ENCODE results near the gene FHAD1.
"Not testable (repeated sequence)": the region's sequence is repeated elsewhere in the genome, so short reads cannot be mapped to it uniquely, and the experiment has no call there.

The FHAD1 gene

DNA sequence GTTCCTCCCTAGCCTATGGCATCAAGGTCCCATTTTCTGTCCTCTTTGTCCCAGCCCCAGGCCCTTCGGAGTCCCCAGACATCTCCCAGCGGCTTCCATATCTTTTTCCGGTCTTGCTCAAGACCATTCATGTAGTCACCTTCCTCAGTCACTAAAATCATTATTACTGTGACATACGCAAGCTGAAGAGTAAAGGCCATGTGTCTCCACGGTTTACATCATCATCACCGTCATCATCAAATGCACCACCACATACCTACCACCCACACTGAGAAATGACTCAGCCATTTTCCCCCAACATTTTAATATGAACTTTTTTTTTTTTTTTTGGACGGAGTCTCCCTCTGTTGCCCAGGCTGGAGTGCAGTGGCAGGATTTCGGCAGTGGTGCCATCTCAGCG, 43.4 kb downstream of the FHAD1 start:
- intact Hi-C loops (cut with DNase I), result no loop called here
- DNase-seq, result no peak

- intact Hi-C loops (cut with DNase I), result no loop called here
- no peak for DNase-seq
Observed at GRCh38 chr1:15295696-15296095, 48.7 kb downstream of the FHAD1 start.

GRCh38 chr1:15296585-15297321, 49.7 kb downstream of the FHAD1 start:
- intact Hi-C loops (cut with DNase I), result no loop called here
- no peak for DNase-seq

DNA sequence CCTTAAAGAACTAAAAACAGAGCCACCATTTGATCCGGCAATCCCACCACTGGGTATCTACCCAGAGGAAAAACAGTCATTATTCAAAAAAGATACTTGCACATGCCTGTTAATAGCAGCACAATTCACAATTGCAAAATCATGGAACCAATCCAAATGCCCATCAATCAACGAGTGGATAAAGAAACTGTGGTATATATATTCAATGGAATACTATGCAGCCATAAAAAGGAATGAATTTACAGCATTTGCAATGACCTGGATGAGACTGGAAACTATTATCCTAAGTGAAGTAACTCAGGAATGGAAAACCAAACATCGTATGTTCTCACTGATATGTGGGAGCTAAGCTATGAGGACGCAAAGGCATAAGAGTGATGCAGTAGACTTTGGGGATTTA, 51.0 kb downstream of the FHAD1 start:
- intact Hi-C loops (cut with DNase I); DNase-seq: not testable (repeated sequence)

- intact Hi-C loops (cut with DNase I), result no loop called here
- no peak for DNase-seq
Observed at GRCh38 chr1:15299179-15299578, 52.2 kb downstream of the FHAD1 start.

GRCh38 chr1:15299806-15300205, 52.8 kb downstream of the FHAD1 start:
- intact Hi-C loops (cut with DNase I), result no loop called here
- no peak for DNase-seq

GRCh38 chr1:15303935-15304334, 56.9 kb downstream of the FHAD1 start:
- DNase-seq, result no peak
- intact Hi-C loops (cut with DNase I), result no loop called here

DNA sequence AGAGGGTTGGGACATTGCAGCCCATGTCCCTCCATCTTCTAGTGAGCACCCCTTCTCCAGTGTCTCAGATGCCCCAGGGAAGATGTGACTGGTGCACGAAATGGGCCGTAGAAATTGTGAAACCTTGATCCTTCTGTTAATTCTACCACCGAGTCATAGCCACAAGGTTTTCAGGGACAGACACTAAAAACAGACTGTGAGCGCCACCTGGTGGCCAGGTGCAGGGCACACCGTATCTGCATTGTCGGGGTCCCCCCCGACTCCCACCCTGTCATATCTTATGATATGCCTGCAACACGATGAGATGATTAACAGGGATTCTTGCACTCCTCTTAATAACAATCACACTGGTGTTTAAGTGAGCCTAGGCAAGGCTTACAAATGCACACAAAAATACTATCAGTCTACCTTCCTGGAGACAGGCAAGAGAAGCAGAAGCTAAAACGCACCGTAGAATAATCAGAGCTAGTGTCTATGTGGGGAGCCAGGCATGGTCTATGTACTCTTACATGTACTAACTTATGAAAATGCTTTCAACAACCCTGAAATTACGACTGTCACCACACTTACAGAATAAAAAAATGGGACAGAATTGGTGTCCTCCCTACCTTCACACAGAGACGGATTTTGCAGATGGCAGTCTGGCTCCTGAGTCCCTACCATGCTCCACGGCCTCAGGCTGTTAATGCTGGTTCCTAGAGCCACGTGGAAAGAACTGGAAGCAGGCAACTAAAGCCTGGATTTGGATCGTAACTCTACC, 57.9 kb downstream of the FHAD1 start:
- intact Hi-C loops (cut with DNase I), result no loop called here
- DNase-seq, result peak; percentile 30 to 88 (median 72)

DNA sequence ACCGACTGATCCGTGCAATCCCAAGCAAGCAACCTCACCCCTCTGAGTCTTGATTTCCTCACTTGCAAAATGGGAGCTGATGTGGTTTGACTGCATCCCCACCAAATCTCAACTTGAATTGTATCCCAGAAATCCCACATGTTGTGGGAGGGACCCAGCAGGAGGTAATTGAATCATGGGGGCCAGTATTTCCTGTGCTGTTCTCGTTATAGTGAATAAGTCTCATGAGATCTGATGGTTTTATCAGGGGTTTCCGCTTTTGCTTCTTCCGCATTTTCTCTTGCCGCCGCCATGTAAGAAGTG, 58.4 kb downstream of the FHAD1 start:
- intact Hi-C loops (cut with DNase I), result no loop called here

GRCh38 chr1:15306352-15306751, 59.3 kb downstream of the FHAD1 start:
- intact Hi-C loops (cut with DNase I), result not testable (repeated sequence)

More for the DNA sequence above, 58.4 kb downstream of the FHAD1 start:
- DNase-seq, result no peak

DNA sequence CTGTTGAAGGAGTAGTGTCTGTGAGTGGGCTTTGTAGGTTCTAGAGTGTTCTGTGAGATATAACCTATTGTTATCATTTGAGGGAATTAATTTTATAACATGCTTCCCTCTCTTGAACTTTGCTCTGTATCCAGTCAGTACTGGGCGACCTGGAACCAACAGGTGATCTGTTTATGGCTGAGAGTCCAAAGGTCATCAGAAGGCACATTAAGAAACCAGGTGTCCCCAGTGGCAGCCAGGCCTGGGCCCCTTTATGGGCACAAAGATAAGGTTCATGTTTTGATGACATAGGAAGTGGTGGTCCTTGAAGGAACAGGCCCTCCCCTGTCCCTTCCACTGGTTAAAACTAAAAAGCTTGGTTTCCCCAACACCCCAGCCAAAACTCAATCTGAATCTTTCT, 61.1 kb downstream of the FHAD1 start:
- intact Hi-C loops (cut with DNase I), result no loop called here

More at GRCh38 chr1:15306352-15306751, 59.3 kb downstream of the FHAD1 start:
- DNase-seq, result not testable (repeated sequence)

GRCh38 chr1:15308621-15309027, 61.6 kb downstream of the FHAD1 start:
- no peak for DNase-seq
- intact Hi-C loops (cut with DNase I), result no loop called here

More for the DNA sequence above, 61.1 kb downstream of the FHAD1 start:
- no peak for DNase-seq

- intact Hi-C loops (cut with DNase I), result no loop called here
Observed at GRCh38 chr1:15309687-15310086, 62.7 kb downstream of the FHAD1 start.

GRCh38 chr1:15310544-15310943, 63.5 kb downstream of the FHAD1 start:
- no peak for DNase-seq

More at GRCh38 chr1:15309687-15310086, 62.7 kb downstream of the FHAD1 start:
- DNase-seq, result no peak

GRCh38 chr1:15311122-15311822, 64.2 kb downstream of the FHAD1 start:
- intact Hi-C loops (cut with DNase I), result no loop called here
- no peak for DNase-seq

More at GRCh38 chr1:15310544-15310943, 63.5 kb downstream of the FHAD1 start:
- intact Hi-C loops (cut with DNase I), result no loop called here

DNA sequence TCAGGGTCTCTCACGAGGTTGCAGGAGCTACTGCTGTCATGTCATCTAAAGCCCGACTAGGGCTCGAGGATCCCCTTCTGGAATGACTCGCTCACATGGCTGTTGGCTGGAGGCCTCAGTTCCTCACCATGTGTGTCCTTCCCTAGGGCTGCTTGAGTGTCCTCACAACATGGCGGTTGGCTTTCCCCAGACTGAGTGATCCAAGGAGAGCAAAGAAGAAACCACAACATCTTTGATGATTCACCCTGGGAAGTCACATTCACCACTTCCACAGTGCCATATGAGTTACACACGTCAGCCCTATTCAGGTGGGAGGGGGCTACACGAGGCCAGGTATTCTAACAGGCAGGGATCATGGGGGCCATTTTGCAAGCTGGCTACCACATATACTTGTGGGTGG, 64.9 kb downstream of the FHAD1 start:
- intact Hi-C loops (cut with DNase I), result no loop called here
- DNase-seq, result no peak

GRCh38 chr1:15312626-15313411, 65.8 kb downstream of the FHAD1 start:
- DNase-seq, result no peak

GRCh38 chr1:15314328-15315281, 67.6 kb downstream of the FHAD1 start:
- intact Hi-C loops (cut with DNase I), result no loop called here
- DNase-seq, result peak in 7 of 42 donors; percentile 11 to 46 (median 23)

More at GRCh38 chr1:15312626-15313411, 65.8 kb downstream of the FHAD1 start:
- intact Hi-C loops (cut with DNase I), result no loop called here

Data from head of caudate nucleus (tissue), 42 donors.